NCI-H146 treated with DMSO at 0.1 percent for 48 hours (cell line): ENCODE measurements around the gene TMEM8B.

Source experiments
- DNase-seq: peaks from one replicate; lab custom pipeline; 2025; ENCODE audit not compliant: unreplicated experiment; lab: John Stamatoyannopoulos, UW

The TMEM8B gene

DNA sequence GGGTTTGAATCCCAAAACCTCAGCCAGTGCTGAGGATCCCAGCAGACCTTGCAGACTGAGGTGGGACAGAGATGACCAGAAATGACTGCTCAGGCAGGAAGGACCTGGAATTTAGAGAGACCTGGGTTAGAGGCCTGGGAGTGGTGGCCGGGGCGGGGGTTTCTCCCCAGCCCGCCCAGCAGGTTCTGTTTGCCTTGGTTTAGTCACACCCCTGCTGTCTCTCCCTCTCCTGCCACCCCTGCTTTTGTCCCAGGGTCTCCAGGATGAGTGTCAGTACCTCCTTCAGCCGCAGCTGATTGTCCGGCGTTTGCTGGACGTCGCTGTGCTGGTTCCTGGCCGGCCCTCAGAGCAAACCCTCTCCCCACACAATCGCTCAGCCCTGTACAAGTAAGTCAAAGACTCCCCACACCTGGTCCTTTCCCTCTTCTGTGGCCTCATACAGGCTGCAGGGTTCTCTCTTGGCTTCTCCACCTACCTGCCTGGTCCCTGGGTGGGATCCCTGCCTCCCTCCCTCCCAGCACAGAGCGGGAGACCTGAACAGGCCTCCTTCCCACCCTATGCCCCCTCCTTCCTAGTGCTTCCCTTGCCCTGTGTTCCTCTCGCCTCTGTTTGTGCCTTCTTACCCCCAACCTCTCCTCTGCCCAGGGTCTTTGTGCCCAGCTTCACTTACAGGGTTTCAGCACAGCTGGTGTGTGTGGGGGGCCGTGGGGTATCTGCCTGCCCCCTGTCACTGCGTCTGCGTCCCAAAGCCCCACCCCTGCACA, 12.0 kb downstream of the TMEM8B start:
- DNase-seq: no peak

- DNase-seq: no peak
Measured at GRCh38 chr9:35841645-35841900, 12.5 kb downstream of the TMEM8B start.

DNA sequence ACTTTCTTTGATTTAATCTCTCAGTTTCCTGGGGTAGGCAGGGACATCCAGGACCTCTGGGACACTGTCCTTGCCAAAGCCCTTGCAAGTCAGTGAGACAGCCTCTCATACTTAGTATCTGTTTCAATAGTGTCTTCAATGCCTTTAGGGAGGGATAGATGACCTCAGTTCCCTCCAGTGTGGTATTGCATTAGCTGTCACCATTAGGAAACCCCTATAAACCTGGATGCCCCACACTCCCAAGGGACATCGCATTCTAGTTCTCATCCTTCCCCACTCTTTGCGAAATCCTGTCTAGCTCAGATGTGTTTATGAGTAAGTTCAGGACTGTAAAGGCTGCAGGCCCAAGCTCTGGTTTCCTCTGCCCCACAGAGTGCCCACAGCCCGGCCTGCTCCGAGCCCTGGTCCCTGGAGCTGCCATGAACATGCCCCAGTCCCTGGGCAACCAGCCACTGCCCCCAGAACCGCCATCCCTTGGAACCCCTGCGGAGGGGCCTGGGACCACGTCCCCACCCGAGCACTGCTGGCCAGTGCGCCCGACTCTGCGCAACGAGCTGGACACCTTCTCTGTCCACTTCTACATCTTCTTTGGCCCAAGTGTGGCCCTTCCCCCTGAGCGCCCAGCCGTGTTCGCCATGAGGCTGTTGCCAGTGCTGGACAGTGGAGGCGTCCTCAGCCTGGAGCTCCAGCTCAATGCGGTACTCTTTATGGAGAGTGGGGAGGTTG, 13.2 kb downstream of the TMEM8B start:
- DNase-seq: no peak

DNA sequence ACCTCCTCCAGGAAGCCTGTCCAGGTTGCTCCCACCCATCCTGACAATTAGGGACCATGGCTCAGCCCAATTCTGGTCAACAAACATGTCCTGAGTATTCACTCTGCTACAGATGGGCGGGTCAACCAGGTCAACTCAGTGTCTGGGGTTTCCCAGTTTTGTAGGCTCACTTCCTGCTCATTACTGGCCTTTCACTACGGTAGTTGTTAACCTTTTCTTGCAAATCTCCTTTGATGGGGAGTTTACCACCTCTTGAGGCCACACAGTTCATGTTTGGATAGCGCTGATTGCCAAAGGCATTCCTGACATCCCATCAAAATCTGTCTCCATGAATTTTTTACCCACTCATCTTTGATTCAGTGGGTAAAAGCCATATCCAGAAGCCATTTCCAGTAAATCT, 13.8 kb downstream of the TMEM8B start:
- no peak for DNase-seq

DNA sequence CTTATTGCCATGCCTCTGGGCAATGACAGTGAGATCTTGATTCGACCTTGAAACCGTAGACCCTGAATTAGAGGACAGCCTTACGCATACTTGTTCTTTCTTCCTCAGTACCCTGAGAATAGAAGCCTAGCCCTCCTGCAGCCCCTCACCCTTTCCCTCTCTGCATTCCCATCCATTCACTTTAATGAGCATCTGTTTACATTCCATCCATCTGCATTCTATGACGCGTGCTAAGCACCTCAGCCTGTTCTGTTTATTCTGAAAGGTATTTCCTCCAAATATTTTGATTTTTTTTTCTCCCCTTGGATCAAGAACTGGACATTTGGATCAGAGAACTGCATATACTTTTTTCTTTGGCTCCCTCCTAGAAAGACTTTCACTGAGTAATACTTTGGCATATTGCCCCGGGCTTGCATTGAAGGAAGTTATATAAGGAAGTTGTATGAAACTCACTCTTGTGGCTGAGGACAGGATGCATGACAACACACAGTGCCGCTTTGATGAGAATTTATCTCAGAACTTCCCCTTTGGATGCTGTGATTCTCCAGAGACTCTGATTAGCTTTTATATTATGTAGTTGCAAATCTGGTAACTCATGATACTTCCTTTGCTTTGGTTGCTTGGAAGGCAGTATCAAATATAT, 15.7 kb downstream of the TMEM8B start:
- no peak for DNase-seq

GRCh38 chr9:35845824-35846771, 17.1 kb downstream of the TMEM8B start:
- DNase-seq: no peak

DNA sequence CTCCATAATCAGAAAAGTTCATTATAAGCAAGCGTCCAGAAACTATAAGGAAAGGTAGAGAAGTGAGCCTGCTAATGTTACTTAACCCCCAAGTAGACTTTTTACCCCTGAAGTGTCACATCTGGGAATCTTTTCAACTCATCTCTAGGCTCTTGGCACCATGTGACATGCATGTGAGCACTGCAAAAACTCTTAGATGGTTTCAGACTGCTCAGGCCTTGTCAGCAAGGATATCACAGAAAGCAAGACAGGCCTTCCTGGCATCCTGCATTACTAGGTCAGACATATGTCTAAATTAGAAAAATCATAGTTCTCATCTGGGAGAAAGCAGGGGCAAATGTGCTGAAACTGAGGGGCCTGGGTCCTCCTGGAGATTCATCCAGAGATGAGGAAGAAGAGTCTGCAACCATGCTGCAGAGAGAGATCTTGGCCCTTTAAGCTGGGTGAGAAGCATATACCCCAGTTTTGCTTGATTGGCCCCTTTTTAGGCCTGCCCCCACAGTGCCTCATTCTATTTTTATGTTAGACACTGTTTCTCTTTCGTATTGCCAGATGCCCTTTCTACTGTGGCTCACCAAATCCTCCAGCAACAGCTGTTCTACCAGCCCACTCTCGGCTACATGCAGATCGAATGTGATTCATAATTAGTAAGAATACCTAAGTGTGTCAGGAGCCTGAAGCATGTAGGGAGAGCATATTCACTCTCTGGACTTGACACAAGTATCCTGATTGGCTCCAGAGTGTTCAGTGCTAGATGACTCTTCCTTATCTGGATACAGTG, 19.0 kb downstream of the TMEM8B start:
- DNase-seq: no peak

DNA sequence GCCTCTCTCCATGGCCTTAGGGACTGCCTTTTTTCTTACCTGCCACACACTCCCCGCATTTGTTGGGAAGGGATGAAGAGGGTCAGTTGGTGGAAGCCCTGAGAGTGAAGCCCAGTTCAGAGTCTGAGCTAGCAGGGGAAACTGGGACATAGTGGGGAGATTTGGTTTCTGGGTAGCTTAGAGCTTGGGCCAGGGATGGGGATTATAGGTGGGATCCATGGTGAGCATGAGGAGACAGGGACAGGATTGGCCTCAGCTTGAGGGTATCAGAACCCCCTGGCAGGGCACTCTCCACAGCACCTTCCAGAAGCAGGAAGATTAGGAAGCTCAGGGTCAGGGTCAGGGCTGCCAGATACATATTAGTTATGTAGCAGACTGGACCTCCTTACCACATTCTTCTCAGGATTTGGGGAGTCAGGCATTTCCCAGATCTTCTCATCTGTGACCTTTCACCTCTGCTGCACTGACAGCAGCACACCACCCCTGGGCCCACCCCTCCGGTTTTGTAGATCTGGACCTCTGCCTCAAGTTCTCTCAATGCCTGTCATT, 23.3 kb downstream of the TMEM8B start:
- DNase-seq: no peak

GRCh38 chr9:35852876-35853865, 24.1 kb downstream of the TMEM8B start:
- DNase-seq: no peak

GRCh38 chr9:35854091-35854762, 25.2 kb downstream of the TMEM8B start:
- no peak for DNase-seq

GRCh38 chr9:35856206-35856605, 27.2 kb downstream of the TMEM8B start:
- no peak for DNase-seq

GRCh38 chr9:35856882-35857281, 27.9 kb downstream of the TMEM8B start:
- DNase-seq: no peak

GRCh38 chr9:35858458-35858857, 29.4 kb downstream of the TMEM8B start:
- no peak for DNase-seq

DNA sequence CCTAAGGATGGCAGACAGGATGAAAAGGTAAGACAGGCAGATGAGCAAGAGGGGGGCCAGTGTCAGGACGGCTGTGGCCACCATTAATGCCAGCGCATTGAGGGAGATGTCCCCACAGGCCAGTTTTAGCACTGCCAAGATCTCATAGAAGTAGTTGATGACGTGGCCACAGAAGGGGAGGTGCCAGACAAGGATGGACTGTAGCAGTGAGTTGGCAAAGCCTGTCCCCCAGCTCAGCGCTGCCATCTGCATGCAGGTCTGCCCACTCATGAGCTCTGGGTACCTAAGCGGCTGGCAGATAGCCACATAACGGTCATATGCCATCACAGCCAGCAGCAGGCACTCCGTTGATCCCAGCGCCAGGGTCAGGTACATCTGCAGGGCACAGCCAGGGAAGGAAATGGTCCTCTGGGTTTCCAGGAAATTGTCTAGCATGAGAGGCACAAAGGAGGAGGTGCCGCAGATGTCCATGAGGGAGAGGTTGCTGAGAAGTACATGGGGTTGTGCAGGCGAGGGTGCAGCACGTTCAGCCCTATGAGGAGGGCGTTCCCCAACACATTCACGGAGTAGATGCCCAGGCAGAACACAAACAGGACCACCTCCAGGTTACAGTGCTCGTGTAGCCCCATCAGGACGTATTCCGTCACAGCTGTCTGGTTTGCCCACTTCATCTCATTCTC, 30.4 kb downstream of the TMEM8B start:
- DNase-seq: no peak

DNA sequence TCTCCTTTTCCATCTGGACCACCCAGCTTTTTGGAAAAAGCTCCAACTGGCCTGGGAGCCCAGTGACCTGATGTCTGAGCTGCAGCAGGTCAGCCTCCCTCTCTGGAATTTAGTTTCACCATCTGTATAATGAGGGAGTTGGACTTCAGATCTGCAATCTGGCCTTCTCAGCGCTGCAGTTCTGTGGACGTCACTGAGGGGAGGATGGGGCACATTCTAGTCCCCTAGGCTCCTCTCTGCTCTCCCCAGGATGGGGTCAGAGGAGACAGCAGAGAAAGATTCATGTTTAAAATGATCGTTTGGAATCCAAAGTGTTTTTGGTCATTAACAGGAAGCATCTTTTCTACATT, 30.9 kb downstream of the TMEM8B start:
- DNase-seq: no peak

DNA sequence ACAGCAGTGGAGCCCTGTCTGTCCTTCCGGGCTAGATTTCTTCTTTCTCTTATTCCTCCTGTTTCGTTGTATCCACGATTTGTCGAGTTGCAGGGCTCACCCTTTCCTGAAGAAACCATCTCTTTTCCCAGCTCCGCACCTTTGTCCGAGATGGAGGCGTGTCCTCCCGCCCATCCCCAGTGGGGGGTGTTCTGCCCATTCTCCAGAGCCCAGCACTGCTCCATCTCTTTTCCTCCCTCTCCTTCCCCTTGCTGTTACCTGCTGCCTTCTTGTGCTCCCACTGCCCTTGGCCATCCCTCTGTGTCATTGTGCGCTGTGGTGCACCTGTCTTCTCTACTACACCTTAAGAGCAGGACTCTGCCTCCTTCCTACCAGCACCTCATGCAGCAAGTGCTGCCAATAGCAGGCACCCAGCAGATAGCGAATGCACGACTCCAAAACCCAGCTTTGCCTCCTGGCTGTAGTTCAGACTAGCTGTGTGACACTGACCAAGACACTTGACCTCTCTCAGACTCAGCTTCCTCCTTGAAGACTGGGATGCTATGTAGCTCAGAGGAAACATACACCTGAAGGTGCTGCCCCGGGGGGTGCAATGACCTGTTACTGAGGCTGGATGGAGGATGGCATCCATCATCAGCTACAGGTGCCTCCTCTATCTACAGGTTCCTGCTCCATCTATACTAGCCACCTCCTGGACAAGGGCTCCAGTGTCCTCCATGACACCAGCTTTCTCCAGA, 32.3 kb downstream of the TMEM8B start:
- no peak for DNase-seq

- no peak for DNase-seq
Measured at GRCh38 chr9:35862328-35862727, 33.3 kb downstream of the TMEM8B start.
